ENCODE results near the gene TIAL1.

Gene TIAL1

GRCh38 chr10:119526621-119527592 lies 69.9 kb downstream of the TIAL1 start:
- peak; percentile 36 for DNase-seq

GRCh38 chr10:119526149-119526548 lies 70.6 kb downstream of the TIAL1 start:
- no peak for DNase-seq

GRCh38 chr10:119525116-119525515 lies 71.6 kb downstream of the TIAL1 start:
- no peak for DNase-seq

GRCh38 chr10:119524720-119525070 lies 72.1 kb downstream of the TIAL1 start:
- no peak for DNase-seq

- no peak for DNase-seq
Observed at GRCh38 chr10:119523895-119524719, 72.7 kb downstream of the TIAL1 start.
